ENCODE results near the gene RALGAPA2. TPM values are rescaled to one million over a fixed set of nuclear protein-coding genes. Genes with fewer than 3 reads are reported as not detected.

RALGAPA2 gene
- total RNA-seq, 1 experiment from 2014 or later = 13.4 TPM

- no peaks in the 10 kb centered on the region for H3K27me3 ChIP-seq (ENCODE audit: control insufficient read depth, insufficient read depth, low read length)
- no peak for ATAC-seq
- no TSS peak for BruUV-seq (replicated peaks)
- no peaks in the 10 kb centered on the region for H3K9me3 ChIP-seq (ENCODE audit: control insufficient read depth, insufficient read depth, low read depth, low read length)
- intact Hi-C loops (cut with micrococcal nuclease; ENCODE audit: unreplicated experiment) = no loop called here
- in situ Hi-C loops (cut with HindIII; ENCODE audit: low pct_unique_long_range_greater_than_20kb, low sequenced_read_pairs) = no loop called here
- TF ChIP-seq TCF7L2 (IDR thresholded peaks at IDR 0.05; ENCODE audit: low read depth, low read length) = no peak
- no peak for TF ChIP-seq REST (IDR thresholded peaks at IDR 0.05; ENCODE audit: insufficient read depth in 1 of 2, low read depth in 2 of 2, low read length in 1 of 2)
- no peak for TF ChIP-seq SIN3A (IDR thresholded peaks at IDR 0.05; ENCODE audit: borderline replicate concordance, insufficient read depth, low read depth, low read length)
- no peak overlapping the region for H3K27ac ChIP-seq (ENCODE audit: low read length)
- H3K4me1 ChIP-seq (ENCODE audit: control insufficient read depth, insufficient read depth, low read length) = no peaks in the 10 kb centered on the region
- CTCF ChIA-PET = no interaction called here
- POLR2A ChIA-PET = no interaction called here
- H3K36me3 ChIP-seq (ENCODE audit: control insufficient read depth, insufficient read depth, low read length) = no peaks in the 10 kb centered on the region
- H3K4me3 ChIP-seq (ENCODE audit: low read depth in 2 of 2, low read length in 2 of 2) = no peak overlapping the region
- DNase-seq (ENCODE audit: low read depth, low spot score) = no peak
Observed at GRCh38 chr20:20493701-20494100, 218.7 kb downstream of the RALGAPA2 start.

DNA sequence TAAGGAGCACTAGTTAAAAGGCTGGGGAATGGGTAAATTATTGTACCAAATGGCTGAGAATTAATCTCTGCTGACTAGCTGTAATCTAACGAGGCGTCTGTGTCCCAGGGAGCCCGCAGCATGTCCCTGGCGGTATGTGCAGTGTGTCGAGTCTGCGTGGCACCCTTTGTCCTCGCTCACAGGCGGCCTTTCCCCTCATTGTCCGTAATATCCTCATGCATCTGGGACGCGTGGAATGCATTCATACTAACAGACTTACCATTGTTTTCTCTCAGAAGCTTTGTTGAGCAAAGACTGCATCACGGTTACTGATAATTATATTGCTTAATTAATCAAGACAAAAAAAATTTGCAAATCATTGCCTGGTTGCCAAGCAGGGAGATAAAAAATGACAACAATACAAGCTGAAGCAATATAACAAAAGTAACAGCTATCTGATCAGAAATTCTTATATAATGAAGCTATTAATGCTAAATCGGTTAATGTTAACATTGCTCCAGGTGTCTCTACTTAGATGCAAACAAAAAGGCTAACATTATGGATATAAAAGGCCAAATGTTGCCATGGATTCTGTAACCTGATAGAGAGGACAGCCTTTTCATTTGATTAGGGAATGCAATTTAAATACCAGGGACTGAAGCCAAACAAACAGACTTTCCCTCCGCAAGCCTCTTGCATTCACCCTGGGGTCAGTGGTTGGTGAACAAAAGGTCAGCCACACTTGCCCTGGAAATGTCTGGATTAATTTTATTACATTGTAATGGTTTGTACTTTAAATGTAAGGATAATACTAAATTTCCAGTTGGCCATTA, 219.7 kb downstream of the RALGAPA2 start:
- no peak for TF ChIP-seq REST (IDR thresholded peaks at IDR 0.05; ENCODE audit: insufficient read depth in 1 of 2, low read depth in 2 of 2, low read length in 1 of 2)
- no peak for TF ChIP-seq POLR2AphosphoS5 (IDR thresholded peaks at IDR 0.05; ENCODE audit: low read depth, low read length)
- no peak for TF ChIP-seq TCF7L2 (IDR thresholded peaks at IDR 0.05; ENCODE audit: low read depth, low read length)
- TF ChIP-seq SIN3A (IDR thresholded peaks at IDR 0.05; ENCODE audit: borderline replicate concordance, insufficient read depth, low read depth, low read length) = no peak
- no peak for TF ChIP-seq CTCF (IDR thresholded peaks at IDR 0.05)
- intact Hi-C loops (cut with micrococcal nuclease; ENCODE audit: unreplicated experiment) (no loop called here), in situ Hi-C loops (cut with HindIII; ENCODE audit: low pct_unique_long_range_greater_than_20kb, low sequenced_read_pairs) (no loop called here)
- ChIA-PET POLR2A (no interaction called here), CTCF (no interaction called here)
- H3K4me3 ChIP-seq (ENCODE audit: low read depth in 2 of 2, low read length in 2 of 2) = no peak overlapping the region
- ATAC-seq = no peak
- no peaks in the 10 kb centered on the region for H3K36me3 ChIP-seq (ENCODE audit: control insufficient read depth, insufficient read depth, low read length)
- H3K27ac ChIP-seq (ENCODE audit: low read length) = no peak overlapping the region
- no peaks in the 10 kb centered on the region for H3K4me1 ChIP-seq (ENCODE audit: control insufficient read depth, insufficient read depth, low read length)
- H3K9me3 ChIP-seq (ENCODE audit: control insufficient read depth, insufficient read depth, low read depth, low read length) = no peaks in the 10 kb centered on the region
- no peaks in the 10 kb centered on the region for H3K27me3 ChIP-seq (ENCODE audit: control insufficient read depth, insufficient read depth, low read length)
- BruUV-seq (replicated peaks) = no TSS peak
- DNase-seq (ENCODE audit: low read depth, low spot score) = no peak

All from Panc1 (cell line).